Activated CD4-positive, alpha-beta T cell treated with anti-CD3 and anti-CD28 coated beads, Interleukin-2, amount 10 ng/mL, durations not matched to agents 7 days and 5 days (primary cell): ENCODE results near the gene SUSD5. TPM values are rescaled to one million over a fixed set of nuclear protein-coding genes. Genes with fewer than 3 reads are reported as not detected.
A peak's percentile ranks its signal among the peaks of the same experiment; 100 is the strongest.
"Not testable (repeated sequence)": the region's sequence is repeated elsewhere in the genome, so short reads cannot be mapped to it uniquely, and the experiment has no call there.

Experiments
- CTCF ChIA-PET: fragments of 350-600 bp; sonication (Branson Sonifier 250); formaldehyde crosslinking; loops from one replicate; lab custom pipeline; 2021; ENCODE audit warnings: antibody characterized with exemption; lab: Charles Lee
- POLR2A ChIA-PET: fragments of 350-600 bp; sonication (Branson Sonifier 250); formaldehyde crosslinking; loops from one replicate; lab custom pipeline; 2021; ENCODE audit warnings: antibody characterized with exemption; lab: Charles Lee
- DNase-seq: peaks from one replicate; pipeline ENCODE4 v3.0.0-alpha.2; 2020
- H3K27ac Mint-ChIP-seq: one replicate; pipeline ENCODE4 v1.8.0; 2021; ENCODE audit warnings: mild to moderate bottlenecking, moderate library complexity, mixed read lengths
- H3K27me3 Mint-ChIP-seq: one replicate; pipeline ENCODE4 v1.8.0; 2021; ENCODE audit warnings: mixed read lengths
- H3K36me3 Mint-ChIP-seq: one replicate; pipeline ENCODE4 v1.8.0; 2021; ENCODE audit warnings: low read depth, mixed read lengths
- H3K4me1 Mint-ChIP-seq: one replicate; pipeline ENCODE4 v1.8.0; 2021; ENCODE audit warnings: mixed read lengths
- H3K4me3 Mint-ChIP-seq: one replicate; pipeline ENCODE4 v1.8.0; 2021; ENCODE audit warnings: mild to moderate bottlenecking, moderate library complexity, mixed read lengths
- H3K9me3 Mint-ChIP-seq: one replicate; pipeline ENCODE4 v1.8.0; 2021; ENCODE audit warnings: mixed read lengths
- total RNA-seq, 2 experiments: library from RNA; stranded (reverse); gene quantifications; one replicate each; pipeline ENCODE4 v1.2.3, GENCODE V29; 2021

The SUSD5 gene
- total RNA-seq, 2 experiments from 2014 or later, result not detected

- Mint-ChIP-seq H3K27ac (no peak overlapping the region), H3K27me3 (no peaks in the 10 kb centered on the region), H3K4me1 (peaks cover 5% of the 10 kb centered on the region), H3K9me3 (no peaks in the 10 kb centered on the region), H3K36me3 (peaks cover 11% of the 10 kb centered on the region), H3K4me3 (no peak overlapping the region)
- no peak for DNase-seq
- ChIA-PET CTCF (interaction anchor here (0.7 to 2.5 kb wide), 5 partner anchors 9 to 232 kb away, joined by 3 to 10 read pairs (median 3); no protein-coding TSS in a partner anchor), POLR2A (no interaction called here)
Measured at GRCh38 chr3:33141006-33141405, 77.6 kb downstream of the SUSD5 start.

DNA sequence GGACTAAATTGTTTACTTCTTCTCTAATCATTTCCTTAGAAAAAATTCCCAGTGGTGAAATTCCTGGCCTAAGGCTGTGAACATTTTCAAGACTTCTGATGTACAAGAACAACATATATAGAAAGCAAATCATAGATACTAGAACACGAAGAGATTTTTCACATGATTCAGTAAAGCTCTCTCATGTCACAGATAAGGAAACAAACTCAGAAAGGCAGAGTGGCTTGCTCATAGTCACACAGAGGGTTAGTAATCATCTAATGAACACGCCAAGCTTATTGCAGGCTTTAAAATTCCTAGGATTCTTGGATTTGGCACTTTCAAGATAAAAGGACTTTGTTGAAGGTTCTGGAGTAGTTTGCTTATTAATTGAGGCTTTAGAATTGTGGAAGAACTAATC, 78.6 kb downstream of the SUSD5 start:
- H3K4me1 Mint-ChIP-seq, result peaks cover 6% of the 10 kb centered on the region
- no peak overlapping the region for H3K27ac Mint-ChIP-seq
- H3K9me3 Mint-ChIP-seq, result no peaks in the 10 kb centered on the region
- no peaks in the 10 kb centered on the region for H3K27me3 Mint-ChIP-seq
- DNase-seq, result no peak
- peaks cover 14% of the 10 kb centered on the region for H3K36me3 Mint-ChIP-seq
- POLR2A ChIA-PET, result no interaction called here
- H3K4me3 Mint-ChIP-seq, result no peak overlapping the region
- CTCF ChIA-PET, result interaction anchor here (1.0 to 1.5 kb wide), 2 partner anchors 18 to 27 kb away, joined by 3 to 4 read pairs; no protein-coding TSS in a partner anchor

DNA sequence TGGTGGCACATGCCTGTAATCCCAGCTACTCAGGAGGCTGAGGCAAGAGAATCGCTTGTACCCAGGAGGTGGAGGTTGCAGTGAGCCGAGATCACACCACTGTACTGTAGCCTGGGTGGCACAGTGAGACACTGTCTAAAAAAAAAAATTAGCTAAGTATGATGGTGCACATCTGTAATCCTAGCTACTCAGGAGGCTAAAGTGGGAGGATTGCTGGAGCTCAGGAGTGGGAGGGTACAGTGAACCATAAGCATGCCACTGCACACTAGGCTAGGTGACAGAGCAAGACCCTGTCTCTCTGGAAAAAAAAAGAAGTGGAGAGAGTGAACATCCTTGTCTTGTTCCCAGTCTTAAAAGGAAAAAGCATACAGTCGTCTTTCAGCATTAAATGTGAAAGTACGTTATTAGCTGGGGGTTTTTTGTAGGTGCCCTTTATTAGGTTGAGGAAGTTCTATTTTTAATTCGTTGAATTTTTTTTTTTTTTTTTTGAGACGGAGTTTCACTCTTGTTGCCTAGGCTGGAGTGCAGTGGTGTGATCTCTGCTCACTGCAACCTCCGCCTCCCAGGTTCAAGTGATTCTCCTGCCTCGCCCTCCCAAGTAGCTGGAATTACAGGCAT, 79.5 kb downstream of the SUSD5 start:
- POLR2A ChIA-PET, result not testable (repeated sequence)

GRCh38 chr3:33137691-33138090, 80.9 kb downstream of the SUSD5 start:
- no peaks in the 10 kb centered on the region for H3K9me3 Mint-ChIP-seq
- no peak overlapping the region for H3K4me3 Mint-ChIP-seq
- DNase-seq, result no peak
- no peaks in the 10 kb centered on the region for H3K27me3 Mint-ChIP-seq
- POLR2A ChIA-PET, result no interaction called here
- H3K36me3 Mint-ChIP-seq, result peaks cover 21% of the 10 kb centered on the region
- H3K4me1 Mint-ChIP-seq, result peaks cover 18% of the 10 kb centered on the region
- H3K27ac Mint-ChIP-seq, result no peak overlapping the region
- CTCF ChIA-PET, result no interaction called here

More for the DNA sequence above, 79.5 kb downstream of the SUSD5 start:
- H3K9me3 Mint-ChIP-seq, H3K27ac Mint-ChIP-seq, H3K4me3 Mint-ChIP-seq, DNase-seq, H3K27me3 Mint-ChIP-seq, CTCF ChIA-PET: not testable (repeated sequence)
- Mint-ChIP-seq H3K36me3 (peaks cover 19% of the 10 kb centered on the region), H3K4me1 (peaks cover 12% of the 10 kb centered on the region)

DNA sequence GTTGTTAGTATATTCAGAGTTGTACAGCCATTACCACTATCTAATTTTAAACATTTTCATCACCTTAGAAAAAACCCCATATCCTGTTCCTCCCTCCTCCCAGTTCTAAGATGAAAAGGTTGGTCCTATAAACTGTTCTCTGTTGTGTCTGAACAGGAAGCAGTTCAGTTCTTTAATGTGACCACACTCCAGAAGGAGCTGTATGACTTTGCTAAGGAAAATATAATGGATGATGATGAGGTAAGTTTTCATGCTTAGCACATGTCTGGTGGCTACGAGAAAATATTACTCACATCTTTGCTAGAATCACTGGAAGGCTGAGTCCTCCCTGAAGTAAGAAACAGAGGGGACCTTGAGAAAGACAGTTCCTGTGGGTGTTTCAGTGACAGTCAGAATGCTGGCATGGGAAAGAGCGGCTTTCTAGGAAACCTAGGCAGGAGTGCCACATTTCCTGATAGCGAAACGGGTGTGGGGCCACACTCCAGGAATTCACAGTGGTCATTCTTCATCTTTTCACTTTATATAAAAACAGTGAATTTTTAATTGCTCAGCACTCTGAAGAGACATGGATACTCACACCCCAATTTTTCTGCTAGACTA, 84.5 kb downstream of the SUSD5 start:
- H3K4me3 Mint-ChIP-seq, result no peak overlapping the region
- peaks cover 20% of the 10 kb centered on the region for H3K4me1 Mint-ChIP-seq

GRCh38 chr3:33132019-33132360, 86.6 kb downstream of the SUSD5 start:
- no peak overlapping the region for H3K4me3 Mint-ChIP-seq
- ChIA-PET POLR2A (interaction anchor here (0.6 kb wide), 1 partner anchor 22 kb away, joined by 4 read pairs; no protein-coding TSS in a partner anchor), CTCF (interaction anchor here (1.0 to 2.0 kb wide), 12 partner anchors 10 to 658 kb away, joined by 3 to 14 read pairs (median 5); no protein-coding TSS in a partner anchor)
- DNase-seq, result no peak
- H3K9me3 Mint-ChIP-seq, result no peaks in the 10 kb centered on the region
- no peaks in the 10 kb centered on the region for H3K27me3 Mint-ChIP-seq
- H3K27ac Mint-ChIP-seq, result no peak overlapping the region
- H3K36me3 Mint-ChIP-seq, result peaks cover 16% of the 10 kb centered on the region
- peaks cover 20% of the 10 kb centered on the region for H3K4me1 Mint-ChIP-seq

More for the DNA sequence above, 84.5 kb downstream of the SUSD5 start:
- peaks cover 21% of the 10 kb centered on the region for H3K36me3 Mint-ChIP-seq
- no peak overlapping the region for H3K27ac Mint-ChIP-seq
- H3K9me3 Mint-ChIP-seq, result no peaks in the 10 kb centered on the region
- ChIA-PET CTCF (interaction anchor here (1.1 kb wide), 1 partner anchor 239 kb away, joined by 3 read pairs; no protein-coding TSS in a partner anchor), POLR2A (no interaction called here)
- no peak for DNase-seq
- H3K27me3 Mint-ChIP-seq, result no peaks in the 10 kb centered on the region

- H3K36me3 Mint-ChIP-seq, result peaks cover 14% of the 10 kb centered on the region
- no peaks in the 10 kb centered on the region for H3K27me3 Mint-ChIP-seq
- DNase-seq, result peak; percentile 58
- H3K4me3 Mint-ChIP-seq, result no peak overlapping the region
- ChIA-PET CTCF (interaction anchor here (0.6 to 2.0 kb wide), 15 partner anchors 10 to 659 kb away, joined by 3 to 14 read pairs (median 5); no protein-coding TSS in a partner anchor), POLR2A (interaction anchor here (0.6 kb wide), 2 partner anchors 9 to 22 kb away, joined by 4 to 6 read pairs; no protein-coding TSS in a partner anchor)
- no peaks in the 10 kb centered on the region for H3K9me3 Mint-ChIP-seq
- peaks cover 18% of the 10 kb centered on the region for H3K4me1 Mint-ChIP-seq
- no peak overlapping the region for H3K27ac Mint-ChIP-seq
Measured at GRCh38 chr3:33131331-33132018, 87.1 kb downstream of the SUSD5 start.

GRCh38 chr3:33130144-33130543, 88.5 kb downstream of the SUSD5 start:
- POLR2A ChIA-PET, result interaction anchor here (0.7 kb wide), 1 partner anchor 98 kb away, joined by 3 read pairs; no protein-coding TSS in a partner anchor
- peaks cover 19% of the 10 kb centered on the region for H3K36me3 Mint-ChIP-seq
- peaks cover 14% of the 10 kb centered on the region for H3K4me1 Mint-ChIP-seq
- H3K4me3 Mint-ChIP-seq, result no peak overlapping the region
- no peak for DNase-seq
- H3K27ac Mint-ChIP-seq, result no peak overlapping the region
- H3K9me3 Mint-ChIP-seq, result no peaks in the 10 kb centered on the region
- no peaks in the 10 kb centered on the region for H3K27me3 Mint-ChIP-seq
- CTCF ChIA-PET, result interaction anchor here (0.7 to 2.0 kb wide), 4 partner anchors 9 to 47 kb away, joined by 3 to 14 read pairs (median 6); no protein-coding TSS in a partner anchor

GRCh38 chr3:33128706-33129105, 89.9 kb downstream of the SUSD5 start:
- Mint-ChIP-seq H3K36me3 (peaks cover 23% of the 10 kb centered on the region), H3K9me3 (no peaks in the 10 kb centered on the region), H3K27ac (no peak overlapping the region), H3K4me1 (peaks cover 4% of the 10 kb centered on the region), H3K4me3 (no peak overlapping the region), H3K27me3 (no peaks in the 10 kb centered on the region)
- no peak for DNase-seq
- ChIA-PET CTCF (no interaction called here), POLR2A (no interaction called here)

DNA sequence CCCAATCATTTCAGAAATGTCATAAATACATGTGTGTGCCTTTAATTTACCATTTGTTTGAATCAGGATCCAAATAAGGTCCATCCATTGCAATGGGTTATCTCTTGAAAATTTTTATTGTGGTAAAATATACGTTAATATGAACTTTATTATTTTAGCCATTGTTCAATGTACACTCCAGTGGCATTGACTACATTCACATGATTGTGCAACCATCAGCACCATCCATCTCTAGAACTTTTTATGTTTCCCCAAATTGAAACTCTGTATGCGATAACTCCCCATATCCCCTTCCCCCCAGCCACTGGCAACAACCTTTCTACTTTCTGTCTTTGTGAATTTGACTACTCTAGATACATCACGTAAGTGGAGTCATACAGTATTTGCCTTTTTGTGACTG, 92.8 kb downstream of the SUSD5 start:
- no peak for DNase-seq
- ChIA-PET CTCF (interaction anchor here (1.1 kb wide), 1 partner anchor 179 kb away, joined by 3 read pairs; no protein-coding TSS in a partner anchor), POLR2A (no interaction called here)
- H3K4me1 Mint-ChIP-seq, result no peaks in the 10 kb centered on the region
- H3K27me3 Mint-ChIP-seq, result no peaks in the 10 kb centered on the region
- no peaks in the 10 kb centered on the region for H3K9me3 Mint-ChIP-seq
- H3K4me3 Mint-ChIP-seq, result no peak overlapping the region
- peaks cover 24% of the 10 kb centered on the region for H3K36me3 Mint-ChIP-seq
- no peak overlapping the region for H3K27ac Mint-ChIP-seq

- Mint-ChIP-seq H3K27ac (no peak overlapping the region), H3K27me3 (no peaks in the 10 kb centered on the region)
Measured at GRCh38 chr3:33124638-33125037, 94.0 kb downstream of the SUSD5 start.

DNA sequence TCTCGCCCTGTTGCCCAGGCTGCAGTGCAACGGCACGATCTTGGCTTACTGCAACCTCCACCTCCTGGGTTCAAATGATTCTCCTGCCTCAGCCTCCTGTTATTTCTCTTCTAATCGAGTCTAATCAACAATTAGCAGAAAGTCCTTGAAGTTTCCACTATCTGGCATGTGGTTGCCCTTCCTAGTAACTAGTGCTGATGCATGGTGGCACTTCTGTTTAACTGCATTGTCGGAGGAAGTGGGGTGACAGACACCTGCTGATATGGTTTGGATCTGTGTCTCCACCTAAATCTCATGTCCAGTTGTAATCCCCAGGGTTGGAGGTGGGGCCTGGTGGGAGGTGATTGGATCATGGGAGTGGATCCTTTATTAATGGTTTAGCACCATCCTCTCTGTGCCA, 95.6 kb downstream of the SUSD5 start:
- H3K36me3 Mint-ChIP-seq, result peaks cover 26% of the 10 kb centered on the region
- no peaks in the 10 kb centered on the region for H3K4me1 Mint-ChIP-seq
- H3K27ac Mint-ChIP-seq, result no peak overlapping the region
- H3K27me3 Mint-ChIP-seq, result no peaks in the 10 kb centered on the region
- CTCF ChIA-PET, result interaction anchor here (0.5 to 3.2 kb wide), 2 partner anchors 8 to 788 kb away, joined by 4 to 14 read pairs; no protein-coding TSS in a partner anchor
- no peaks in the 10 kb centered on the region for H3K9me3 Mint-ChIP-seq
- no peak overlapping the region for H3K4me3 Mint-ChIP-seq
- DNase-seq, result no peak
- POLR2A ChIA-PET, result interaction anchor here (0.6 kb wide), 1 partner anchor 8 kb away, joined by 6 read pairs; no protein-coding TSS in a partner anchor

More at GRCh38 chr3:33124638-33125037, 94.0 kb downstream of the SUSD5 start:
- CTCF ChIA-PET, result interaction anchor here (0.6 to 1.1 kb wide), 2 partner anchors 11 to 422 kb away, joined by 3 read pairs; partner anchors contain the start of gene CRTAP
- Mint-ChIP-seq H3K36me3 (peaks cover 26% of the 10 kb centered on the region), H3K4me3 (no peak overlapping the region), H3K4me1 (no peaks in the 10 kb centered on the region), H3K9me3 (no peaks in the 10 kb centered on the region)
- POLR2A ChIA-PET, result no interaction called here
- no peak for DNase-seq
